CD4-positive, alpha-beta T cell treated with Interleukin-2 at 100 ng/mL for 4 hours (primary cell): Measurements from ENCODE around the gene TRIM31.
"Not testable (repeated sequence)": the region's sequence is repeated elsewhere in the genome, so short reads cannot be mapped to it uniquely, and the experiment has no call there.

ENCODE experiments used
- DNase-seq: peaks from one replicate; pipeline ENCODE4 v3.0.0-alpha.2; 2020; ENCODE audit warnings: low spot score

Gene TRIM31

DNA sequence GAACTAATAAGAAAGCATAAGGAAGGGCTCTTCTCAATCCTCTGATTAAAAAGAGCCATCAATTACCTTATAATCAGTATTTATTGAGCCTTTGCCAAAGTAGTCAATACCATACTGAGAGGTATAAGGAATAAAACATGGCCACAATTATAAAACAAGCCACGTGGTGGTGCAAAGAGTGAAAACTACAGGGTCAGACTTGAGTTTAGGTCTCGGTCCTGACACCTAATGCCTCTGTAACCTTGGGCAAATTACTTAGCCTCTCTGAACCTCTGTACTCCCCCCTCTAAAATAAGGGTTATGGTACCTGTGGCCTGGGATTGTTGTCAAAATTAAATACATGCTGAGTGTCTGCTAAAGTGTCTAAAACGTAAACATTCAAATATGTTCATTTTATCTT is 36.3 kb upstream of the TRIM31 start:
- DNase-seq, result no peak

DNA sequence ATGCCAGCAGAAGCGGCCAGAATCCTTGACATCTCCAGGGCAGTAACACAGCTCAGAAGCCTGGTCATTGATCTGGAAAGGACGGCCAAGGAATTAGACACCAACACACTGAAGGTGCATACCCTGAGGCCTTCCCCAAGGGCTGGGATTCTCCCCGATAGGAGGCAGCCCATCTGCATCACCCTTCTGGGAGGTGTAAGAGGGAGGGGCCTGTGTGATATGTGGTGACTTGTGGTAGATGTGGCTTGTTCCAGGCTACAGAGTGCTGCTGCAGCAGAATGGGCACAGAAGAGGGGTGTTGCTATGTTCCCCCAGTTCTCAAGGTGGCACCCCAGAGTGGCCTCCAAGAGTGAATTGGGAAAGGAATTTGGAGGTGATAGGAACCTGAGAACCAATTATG is 34.2 kb upstream of the TRIM31 start:
- DNase-seq, result no peak

DNA sequence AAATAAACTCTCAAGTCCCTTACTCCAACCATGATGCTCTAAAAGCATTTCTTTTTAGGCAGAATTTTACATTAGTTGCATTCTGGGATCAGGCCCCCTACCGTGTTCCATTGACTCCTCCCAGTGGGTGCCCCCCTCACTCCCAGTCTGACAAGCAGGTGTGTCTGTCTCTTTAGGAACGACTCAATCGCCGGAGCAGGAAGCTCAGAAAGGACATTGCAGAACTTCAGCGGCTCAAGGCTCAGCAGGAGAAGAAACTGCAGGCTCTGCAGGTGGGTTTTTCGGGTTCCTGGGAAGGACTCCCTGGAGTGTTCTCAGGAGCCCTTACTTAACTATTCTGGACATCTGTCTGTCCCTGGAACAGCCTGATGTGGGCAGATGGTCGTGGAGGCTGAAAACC is 32.9 kb upstream of the TRIM31 start:
- no peak for DNase-seq

DNA sequence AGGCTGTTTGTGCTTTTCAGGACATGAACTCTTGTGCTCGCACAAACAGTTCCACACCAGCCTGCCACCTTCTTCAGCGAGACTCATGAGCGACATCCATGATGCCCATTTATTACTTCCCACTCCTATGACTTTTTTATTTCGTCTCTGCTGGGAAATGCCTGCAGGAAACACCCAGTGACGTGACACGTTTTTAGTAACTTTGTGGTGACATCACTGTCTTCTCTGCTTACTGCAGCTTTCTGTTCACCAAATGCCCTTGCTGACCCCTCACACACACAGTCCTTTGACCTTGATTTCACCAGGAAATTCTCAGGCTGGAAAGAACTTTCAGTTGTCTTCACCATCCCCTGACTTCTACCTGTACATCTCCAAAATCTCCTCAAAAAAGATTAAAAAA is 31.9 kb upstream of the TRIM31 start:
- no peak for DNase-seq

DNA sequence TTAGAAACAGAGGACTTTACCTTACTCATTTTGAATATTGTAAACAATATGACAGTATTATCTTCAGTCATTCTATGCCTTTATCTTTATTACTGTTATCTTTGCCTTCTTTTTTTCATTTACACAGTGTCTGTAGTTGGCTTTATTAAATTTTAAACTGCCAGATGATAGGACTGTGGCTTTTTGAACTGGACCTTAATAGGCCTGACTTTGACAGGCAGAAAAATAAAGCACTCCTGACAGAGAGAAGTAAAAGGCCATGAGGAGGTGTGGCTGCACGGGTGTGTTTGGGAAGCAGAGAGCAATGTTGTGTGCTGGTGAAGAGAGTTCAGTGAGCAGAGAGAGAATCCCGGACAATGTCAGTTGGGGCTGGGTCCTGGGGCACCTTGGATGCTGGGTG is 30.9 kb upstream of the TRIM31 start:
- DNase-seq, result no peak

DNA sequence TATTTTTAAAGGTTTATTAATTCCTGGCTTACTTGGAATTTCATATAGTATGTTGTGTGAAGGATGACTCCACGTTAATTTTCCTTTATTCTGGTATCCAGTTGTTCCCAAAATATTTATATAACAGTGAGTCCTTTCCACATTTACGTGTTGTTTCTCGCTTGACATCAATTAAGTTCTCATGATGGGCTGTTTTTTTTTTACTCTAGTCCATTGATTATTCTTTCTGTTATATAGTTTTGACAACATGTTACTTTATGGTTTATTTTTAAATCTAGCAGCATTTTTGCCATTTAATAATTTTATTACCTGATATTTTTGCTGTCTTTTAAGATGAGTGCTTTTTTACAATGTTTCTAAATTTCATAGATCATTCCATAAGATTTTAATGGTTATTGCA is 29.8 kb upstream of the TRIM31 start:
- DNase-seq, result no peak

DNA sequence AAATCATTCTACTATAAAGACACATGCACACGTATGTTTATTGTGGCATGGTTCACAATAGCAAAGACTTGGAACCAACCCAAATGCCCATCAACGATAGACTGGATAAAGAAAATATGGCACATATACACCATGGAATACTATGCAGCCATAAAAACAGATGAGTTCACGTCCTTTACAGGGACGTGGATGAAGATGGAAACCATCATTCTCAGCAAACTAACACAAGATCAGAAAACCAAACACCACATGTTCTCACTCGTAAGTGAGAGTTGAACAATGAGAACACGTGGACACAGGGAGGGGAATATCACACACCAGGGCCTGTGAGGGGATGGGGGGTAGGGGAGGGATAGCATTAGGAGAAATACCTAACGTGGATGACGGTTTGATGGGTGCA is 27.4 kb upstream of the TRIM31 start:
- DNase-seq, result not testable (repeated sequence)

DNA sequence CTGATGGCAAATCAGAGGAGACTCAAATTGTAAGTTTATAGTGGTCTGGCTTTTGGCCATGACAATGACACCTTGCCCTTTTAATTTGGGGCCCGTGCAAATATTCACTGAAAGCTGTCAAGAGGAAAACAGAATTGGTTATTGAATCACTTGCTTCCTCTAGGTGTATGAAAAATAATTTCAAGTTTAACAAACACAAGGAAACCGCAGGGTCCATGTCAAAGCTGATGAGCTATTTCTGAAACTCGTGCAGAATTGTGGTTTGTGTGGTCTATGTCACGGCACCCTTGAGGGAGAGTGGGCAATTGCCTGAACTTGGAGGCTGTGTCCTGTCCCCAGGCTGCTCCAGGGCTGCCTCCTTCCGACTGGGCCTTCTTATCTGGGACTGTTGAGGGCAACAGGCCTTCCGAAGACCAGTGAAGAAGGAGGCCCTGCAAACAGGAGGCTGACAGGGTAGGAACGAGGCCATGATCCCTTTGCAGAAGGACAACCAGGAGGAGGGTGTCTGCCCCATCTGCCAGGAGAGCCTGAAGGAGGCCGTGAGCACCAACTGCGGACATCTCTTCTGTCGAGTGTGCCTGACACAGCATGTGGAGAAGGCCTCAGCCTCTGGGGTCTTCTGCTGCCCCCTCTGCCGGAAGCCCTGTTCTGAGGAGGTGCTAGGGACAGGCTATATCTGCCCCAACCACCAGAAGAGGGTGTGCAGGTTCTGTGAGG is 23.8 kb upstream of the TRIM31 start:
- no peak for DNase-seq

DNA sequence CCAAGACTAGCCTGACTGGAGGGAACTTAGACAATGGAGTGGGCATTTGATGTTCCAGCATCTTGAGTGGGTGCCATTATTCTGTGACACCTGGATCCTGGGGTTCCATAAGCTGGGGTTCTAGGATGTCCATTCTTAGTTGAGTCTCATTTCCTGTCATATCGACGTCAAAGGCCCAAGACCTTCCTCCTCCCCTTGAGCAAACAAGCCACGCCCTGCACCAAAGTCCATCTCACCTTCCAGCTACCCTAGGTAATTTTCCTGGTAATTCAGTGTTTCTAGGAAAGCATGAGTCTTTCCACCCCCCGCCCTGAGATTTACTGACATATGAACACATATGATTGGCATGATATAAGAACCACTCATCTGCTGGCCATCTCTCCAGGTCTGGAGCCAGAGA is 22.9 kb upstream of the TRIM31 start, which contains the start of gene TRIM40:
Gene TRIM40, plus strand, starts transcription at position 384 of the 400 bp plus-strand sequence. CDS start 897 bp downstream, outside the sequence.
- DNase-seq, result no peak

DNA sequence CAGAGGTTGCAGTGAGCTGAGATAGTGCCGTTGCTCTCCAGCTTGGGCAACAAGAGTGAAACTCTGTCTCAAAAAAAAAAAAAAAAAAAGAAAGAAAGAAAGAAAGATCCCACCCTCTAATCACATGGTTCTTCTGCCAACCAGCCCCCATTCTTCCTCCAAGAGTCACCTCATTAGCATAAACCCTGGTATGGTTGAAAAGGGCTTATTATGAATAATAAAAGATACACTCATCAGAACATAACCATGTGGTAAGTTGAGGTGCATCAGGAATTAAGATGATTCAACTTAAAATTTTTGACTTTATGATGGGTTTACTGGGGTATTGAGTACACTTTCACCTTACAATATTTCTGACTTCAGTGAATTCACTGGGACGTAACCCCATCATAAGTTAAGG is 22.3 kb upstream of the TRIM31 start:
- no peak for DNase-seq

DNA sequence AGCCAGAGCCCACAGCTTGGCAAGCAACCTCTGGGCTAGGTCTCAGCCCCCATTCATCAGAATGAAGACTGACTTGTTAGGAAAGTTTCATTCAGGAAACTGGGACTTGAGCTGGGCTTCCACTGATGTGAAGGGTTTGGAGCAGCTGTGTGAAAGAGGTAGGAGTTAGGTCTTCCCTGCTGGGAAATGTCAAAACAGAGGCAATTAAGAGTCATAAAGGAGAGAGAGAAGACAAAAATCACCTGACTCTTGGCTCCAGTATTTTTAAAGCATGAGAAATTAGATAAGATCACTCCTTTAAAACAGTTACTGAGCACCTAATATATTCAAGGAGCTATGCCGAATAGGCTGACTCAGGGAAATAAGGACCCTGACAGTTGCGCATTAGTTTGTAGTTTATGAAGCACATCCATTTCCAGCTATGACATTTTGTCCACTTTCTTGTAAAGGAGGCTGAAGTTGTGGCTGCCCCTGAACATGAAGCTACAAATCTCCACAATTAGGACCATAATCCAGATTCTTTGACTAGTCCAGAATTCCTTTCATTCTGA is 19.1 kb upstream of the TRIM31 start:
- DNase-seq, result no peak

DNA sequence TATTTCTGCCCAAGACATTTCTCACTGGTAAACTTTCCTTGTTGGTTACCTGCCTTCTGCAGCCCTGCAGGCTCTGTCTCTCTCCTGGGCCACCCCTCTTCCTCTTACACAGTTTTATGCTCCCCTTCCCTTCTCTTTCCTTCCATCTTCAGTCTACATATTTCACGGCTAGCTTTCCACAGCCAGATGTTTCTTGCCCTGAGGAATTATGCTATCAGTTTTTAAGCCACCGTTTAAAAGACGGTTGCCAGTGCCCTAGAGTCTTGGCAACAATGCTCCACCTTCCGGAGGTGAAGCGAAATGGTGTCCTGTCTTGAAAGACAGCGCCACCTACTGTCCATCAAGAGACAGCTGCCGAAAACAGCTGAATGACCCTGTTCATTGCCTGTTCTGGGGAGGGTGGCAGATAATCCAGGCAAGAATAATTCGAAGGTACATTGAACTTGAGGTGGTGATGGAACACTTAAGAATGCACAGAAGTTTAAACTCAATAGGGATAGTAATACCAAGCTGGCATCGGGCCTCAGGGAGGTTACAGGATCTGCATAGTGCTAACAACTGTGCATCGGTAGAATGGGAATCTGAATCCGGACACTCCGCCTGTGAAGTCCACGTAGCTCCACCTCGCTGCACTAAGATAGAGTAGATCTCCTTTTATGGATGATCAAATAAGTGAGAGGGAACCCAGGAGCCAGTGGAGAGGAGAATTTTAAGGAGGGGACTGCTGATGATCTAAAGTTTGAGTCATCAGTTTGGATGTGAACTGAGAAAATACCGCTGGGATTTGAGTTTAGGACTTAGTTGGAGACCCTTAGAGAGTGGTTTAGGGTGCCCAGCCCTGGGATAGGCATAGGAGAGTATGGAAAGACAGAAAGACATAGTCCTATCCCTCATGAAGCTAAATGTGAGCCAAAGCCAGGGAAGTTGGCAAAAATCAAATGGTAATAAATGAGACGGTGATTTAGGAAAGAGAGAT is 18.3 kb upstream of the TRIM31 start:
- DNase-seq, result peak; percentile 84

DNA sequence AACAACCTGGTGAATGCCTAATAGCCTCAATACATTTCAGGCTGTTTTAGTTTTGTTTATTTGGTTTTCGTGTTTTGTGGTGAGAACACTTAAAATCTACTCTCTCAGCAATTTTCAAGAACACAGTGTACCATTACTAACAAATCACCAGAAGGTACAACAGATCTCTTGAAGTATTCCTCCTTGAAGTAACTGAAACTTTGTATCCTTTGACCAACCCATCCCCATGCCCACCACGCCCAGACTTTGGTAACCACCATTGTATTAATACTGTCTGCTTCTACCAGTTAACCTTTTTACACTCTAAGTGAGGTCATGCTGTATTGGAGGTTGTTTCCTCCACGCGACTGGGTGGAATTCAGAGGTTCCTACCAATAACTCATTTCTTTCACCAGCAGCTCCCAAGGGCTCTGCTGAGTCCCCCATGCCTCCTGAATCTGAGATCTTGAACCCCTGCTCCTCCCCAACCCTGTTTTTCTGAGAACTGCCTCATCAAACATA is 17.3 kb upstream of the TRIM31 start:
- no peak for DNase-seq

DNA sequence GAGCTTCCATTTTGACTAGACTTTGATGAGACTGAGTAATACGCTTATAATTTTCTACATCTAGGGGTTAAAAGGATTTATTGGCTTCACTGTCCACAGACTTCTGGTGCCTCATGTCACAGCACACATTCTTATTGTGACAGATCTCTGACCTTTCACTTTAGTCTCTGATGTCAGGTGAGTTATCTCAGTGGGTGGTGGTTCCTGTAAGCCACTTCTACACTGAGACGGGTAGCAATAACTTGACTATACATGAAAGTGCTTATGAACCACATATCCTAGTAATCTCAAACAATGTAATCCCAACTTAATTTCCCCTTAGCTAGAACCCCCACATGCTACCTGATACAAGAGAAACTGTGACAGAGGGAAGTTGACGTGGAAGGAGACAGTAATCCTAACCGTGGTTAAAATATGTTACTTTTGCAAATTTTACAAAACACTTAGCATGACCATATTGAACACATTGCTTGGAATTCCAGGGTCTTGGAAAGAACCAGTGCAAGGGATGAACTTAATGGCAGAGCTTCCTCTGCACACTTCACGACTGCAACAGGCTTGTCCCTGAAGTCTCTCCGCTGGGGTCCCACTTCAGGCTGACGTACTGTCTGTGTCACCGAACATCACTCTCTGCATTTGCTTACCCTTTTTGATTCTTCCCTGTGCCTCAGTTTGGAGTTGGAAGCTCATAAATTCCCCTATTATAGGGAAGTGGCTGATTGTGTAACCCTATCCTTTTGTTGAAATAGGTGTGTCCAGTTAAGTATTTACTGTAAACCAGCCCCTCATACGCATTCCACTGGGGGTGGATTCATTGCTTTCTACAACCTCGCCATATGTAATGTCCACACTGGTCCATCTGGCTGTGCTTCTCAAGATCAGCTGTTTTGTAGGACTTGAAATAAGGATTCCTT is 16.6 kb upstream of the TRIM31 start:
- DNase-seq, result no peak

DNA sequence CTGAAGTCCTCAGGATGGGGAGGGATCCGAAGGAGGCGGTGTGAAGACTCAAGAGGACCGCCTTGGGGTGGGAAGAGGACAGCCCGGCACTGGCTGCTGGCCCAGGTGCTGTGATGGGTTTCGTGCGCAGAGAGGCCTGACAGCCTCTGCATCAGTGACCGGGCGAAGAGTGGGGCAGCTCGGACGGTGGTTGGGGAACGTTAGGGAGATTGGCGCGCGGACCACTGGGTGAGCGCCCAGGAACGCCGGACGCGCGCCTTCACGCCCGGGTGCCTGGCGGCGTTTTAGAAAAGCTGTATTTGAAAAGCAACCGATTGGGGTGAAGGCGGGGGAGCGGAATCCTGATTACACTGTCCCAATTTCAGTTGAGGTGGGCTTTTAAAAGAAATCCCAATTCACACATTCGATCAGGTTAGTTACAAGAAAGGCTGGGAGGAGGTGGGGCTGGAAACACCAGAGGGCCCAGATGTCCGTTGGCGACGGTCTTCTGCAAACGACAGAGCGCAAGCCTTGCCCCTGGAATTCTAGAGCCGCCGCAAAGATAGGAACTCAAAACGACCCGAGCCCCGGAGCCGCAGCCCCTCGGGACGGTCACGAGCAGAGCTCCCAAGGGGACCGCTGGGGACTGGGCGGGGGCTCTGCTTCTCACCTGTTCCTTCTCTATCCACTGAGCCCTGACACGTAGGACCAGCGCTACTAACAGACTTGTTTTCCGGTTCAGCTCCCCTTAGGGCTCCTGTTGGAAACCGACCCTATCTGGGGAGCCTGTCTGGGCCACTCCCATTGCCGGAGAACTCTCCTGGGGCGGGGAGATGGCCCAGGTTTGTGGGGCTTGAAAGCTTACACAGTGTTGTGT is 14.6 kb upstream of the TRIM31 start:
- DNase-seq, result no peak

DNA sequence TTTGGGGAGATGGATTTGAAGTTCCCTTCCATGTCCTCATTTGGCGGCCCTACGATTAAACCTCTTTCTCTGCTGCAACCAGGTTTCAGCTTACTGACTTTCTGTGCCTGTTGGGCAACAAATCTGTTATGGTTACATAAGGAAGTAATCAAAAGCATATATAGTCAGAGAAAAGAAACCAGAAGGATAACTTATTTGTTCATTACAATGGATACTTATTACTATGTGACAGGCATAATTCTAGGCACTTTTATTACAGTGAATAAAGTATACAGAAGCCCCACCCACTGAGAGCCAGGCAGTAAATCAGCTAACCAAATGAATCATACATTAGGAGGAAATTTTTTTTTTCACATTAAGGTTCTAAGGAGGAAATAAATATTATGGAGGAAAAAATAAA is 9.6 kb upstream of the TRIM31 start:
- no peak for DNase-seq

DNA sequence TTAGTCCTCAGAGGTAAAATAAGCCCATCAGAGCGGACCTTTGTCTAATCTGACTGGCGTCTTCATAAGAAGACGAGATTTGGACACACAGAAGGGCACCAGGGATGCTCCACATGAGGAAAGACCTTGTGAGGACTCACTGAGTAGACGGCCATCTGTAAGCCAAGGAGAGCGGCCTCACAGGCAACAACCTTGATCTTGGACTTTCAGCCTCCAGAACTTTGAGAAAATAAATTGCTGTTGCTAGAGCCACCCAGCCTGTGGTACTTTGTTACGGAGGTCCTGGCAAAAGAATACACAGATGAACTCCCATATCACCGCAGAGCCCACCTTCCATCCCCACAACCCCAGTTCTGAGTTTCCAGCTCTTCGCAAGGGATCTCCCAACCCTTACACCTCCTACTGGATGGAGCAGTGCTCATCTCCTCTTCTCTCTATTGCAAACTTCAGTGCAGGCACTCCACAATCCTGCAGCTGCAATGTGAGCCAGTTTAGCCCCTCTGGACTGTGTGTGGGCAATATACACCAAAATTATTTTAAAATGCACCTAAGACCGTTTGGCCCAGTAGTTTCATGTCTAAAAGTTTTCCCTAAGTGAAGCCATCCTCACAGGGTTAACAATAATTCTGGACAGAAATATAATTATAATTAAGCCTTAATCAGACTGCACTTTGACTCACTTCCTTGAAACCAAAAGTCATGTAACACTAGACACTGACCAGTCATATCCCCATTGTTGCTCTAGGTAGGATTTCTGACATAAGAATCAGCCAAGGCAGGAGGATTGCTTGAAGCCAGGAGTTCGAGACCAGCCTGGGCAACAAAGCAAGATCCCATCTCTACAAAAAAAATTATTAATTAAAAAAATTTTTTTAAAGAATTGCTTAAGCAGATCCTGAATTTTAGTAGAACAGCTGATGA is 8.8 kb upstream of the TRIM31 start:
- DNase-seq, result no peak

DNA sequence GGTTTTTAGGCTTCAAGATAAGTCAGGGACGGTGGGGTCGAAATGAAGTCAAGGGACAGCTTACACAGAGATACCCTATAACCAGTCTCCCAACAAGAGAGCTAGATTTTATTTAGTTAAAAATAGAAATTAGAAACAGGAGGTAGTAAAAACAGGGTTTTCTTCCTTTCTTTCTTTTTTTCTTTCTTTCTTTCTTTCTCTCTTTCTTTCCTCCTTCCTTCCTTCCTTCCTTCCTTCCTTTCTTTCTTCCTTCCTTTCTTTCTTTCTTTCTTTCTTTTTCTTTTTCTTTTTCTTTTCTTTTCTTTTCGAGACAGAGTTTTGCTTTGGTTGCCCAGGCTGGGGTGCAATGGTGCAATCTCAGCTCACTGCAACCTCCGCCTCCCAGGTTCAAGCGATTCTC is 5.8 kb upstream of the TRIM31 start:
- DNase-seq, result not testable (repeated sequence)

DNA sequence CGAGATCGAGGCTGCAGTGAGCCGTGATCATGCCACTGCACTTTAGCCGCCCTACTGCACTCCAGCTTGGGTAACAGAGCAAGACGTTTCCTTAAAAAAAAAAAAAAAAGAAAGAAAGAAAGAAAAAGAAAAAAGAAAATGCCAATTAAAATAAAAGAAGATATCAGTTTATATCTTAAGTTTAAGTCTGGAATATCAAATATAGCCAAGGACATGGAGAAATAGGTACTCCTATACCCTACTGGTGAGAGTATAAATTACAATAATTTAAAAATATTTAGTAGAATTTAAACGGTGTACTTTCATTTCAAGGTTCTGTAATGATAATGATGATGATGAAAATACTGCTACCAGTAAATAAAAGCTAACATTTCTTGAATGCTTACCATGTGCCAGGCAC is 3.8 kb upstream of the TRIM31 start:
- no peak for DNase-seq

DNA sequence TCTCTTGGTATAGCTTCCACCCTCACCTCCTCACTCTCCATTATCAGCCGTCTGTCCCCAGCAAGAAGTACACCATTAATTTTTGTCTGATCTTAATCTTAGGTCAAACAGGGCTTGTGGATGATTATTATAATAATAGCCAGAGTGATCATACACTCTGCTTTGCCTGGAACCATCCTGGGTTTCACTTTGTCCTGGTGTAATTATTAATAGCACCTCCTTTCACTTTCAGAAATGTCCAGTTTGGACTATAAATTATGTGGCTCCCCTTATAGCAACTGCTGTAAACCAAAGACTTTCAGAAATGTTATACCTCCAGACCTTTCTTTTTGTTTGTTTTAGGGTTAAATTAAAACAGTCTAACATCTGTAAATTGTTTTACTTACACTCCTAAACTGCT is 951 bp upstream of the TRIM31 start:
- DNase-seq, result no peak
